DMS153 treated with DMSO at 0.1 percent for 48 hours (cell line): ENCODE data around the gene PLEKHA6.
A peak's percentile ranks its signal among the peaks of the same experiment; 100 is the strongest.

Experiments
- DNase-seq: peaks from one replicate; lab custom pipeline; 2025; ENCODE audit not compliant: unreplicated experiment; lab: John Stamatoyannopoulos, UW

The PLEKHA6 gene, protein sequence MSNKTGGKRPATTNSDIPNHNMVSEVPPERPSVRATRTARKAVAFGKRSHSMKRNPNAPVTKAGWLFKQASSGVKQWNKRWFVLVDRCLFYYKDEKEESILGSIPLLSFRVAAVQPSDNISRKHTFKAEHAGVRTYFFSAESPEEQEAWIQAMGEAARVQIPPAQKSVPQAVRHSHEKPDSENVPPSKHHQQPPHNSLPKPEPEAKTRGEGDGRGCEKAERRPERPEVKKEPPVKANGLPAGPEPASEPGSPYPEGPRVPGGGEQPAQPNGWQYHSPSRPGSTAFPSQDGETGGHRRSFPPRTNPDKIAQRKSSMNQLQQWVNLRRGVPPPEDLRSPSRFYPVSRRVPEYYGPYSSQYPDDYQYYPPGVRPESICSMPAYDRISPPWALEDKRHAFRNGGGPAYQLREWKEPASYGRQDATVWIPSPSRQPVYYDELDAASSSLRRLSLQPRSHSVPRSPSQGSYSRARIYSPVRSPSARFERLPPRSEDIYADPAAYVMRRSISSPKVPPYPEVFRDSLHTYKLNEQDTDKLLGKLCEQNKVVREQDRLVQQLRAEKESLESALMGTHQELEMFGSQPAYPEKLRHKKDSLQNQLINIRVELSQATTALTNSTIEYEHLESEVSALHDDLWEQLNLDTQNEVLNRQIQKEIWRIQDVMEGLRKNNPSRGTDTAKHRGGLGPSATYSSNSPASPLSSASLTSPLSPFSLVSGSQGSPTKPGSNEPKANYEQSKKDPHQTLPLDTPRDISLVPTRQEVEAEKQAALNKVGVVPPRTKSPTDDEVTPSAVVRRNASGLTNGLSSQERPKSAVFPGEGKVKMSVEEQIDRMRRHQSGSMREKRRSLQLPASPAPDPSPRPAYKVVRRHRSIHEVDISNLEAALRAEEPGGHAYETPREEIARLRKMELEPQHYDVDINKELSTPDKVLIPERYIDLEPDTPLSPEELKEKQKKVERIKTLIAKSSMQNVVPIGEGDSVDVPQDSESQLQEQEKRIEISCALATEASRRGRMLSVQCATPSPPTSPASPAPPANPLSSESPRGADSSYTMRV

DNA sequence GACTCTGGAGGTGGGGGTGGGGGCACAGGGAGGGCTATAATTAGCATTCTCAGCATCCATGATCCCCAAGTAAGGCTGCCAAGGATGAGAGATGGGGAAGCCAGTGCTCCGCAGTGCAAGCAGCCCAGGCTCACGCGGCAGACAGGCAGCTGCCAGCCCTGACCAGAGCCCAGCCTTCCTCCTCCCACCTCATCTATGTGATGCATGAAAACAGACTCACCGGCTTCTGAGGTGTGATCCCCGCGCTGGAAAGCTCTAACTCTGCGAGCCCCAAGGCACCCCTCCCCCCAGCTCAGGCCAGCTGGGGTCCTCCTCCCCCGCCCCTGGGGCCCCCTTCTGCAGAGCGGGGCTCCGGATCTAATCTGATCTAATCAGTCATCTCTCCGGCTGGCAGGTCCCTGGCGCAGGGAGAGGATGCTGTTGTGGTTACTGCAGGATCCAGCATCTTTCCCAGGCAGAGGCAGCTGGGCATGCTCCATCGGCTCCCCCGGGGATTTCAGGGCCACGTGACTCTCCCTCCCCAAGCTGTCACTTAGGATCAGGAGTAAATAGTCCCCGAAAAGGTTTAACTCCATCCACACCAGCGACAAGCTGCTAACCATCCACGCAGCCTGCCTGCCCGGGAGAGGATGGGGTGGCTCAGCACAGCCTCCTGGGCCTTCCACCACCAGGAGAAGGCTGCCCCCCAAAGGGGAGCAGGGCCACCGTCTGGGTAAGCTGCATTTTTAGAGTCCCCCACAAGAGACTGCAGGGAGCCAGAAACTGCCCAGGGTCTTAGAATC is at the start of gene PLEKHA6:
Gene PLEKHA6 (minus strand): TSS at position 456 of the 782 bp plus-strand sequence. CDS start 86,202 bp downstream, outside the sequence.
- DNase-seq: peak; percentile 75

DNA sequence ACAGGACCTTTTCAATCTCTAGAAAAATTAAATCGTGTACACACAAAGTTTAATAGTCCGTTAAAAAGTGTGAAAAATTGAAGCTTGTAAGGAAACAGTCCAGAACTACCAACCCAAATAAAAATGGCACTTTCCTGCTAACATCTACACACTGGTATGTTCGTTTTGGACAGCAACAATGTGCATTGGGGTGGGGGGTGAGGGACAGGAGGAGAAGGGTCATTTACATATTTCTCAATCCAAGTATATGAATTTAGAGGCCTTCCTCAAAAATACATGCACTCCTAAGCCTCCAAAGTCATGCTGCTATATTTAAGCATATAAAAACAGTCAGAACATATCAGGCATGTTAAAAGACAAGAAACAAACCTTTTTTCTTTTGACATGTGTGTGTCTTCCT is 49.4 kb upstream of the PLEKHA6 start:
- no peak for DNase-seq

DNA sequence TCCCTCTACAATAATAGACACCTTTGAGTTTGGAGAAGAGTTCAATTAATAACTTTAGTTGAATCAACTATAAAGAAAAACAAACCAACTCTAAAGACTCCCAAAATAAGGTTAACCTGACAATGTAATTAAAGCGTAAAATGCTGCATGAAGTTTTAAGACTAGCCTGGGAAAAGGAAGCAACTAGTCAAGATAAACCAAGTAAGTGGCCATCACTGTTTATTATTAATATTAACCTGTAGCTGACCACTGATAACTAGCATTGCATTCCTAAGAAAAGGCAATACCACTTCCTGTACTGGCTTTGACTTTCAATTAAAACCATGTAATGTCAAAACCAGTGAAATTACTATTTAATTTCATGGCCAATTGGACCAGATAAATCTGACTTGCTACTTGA is 48.9 kb upstream of the PLEKHA6 start:
- DNase-seq: no peak

DNA sequence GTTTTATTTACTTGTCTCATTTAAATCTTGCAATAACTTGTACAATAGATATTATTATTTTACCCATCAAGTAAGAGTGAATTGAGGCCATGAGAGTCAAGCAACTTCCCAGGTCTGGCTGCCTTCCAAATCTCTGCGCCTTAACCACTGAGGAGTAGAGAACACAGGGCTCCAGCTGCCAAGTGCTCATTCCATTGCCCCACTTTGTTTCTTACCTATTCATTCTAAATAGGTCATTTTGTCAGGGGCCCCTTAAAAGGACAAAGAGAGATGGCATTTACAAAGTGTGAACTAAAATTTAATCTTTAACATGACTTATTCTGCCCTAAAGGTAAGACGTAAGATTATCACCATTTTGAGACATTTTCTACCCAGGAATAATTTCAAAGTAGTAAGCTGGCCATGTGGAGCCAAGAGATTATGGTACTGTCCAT is 48.4 kb upstream of the PLEKHA6 start:
- peak; percentile 26 for DNase-seq

DNA sequence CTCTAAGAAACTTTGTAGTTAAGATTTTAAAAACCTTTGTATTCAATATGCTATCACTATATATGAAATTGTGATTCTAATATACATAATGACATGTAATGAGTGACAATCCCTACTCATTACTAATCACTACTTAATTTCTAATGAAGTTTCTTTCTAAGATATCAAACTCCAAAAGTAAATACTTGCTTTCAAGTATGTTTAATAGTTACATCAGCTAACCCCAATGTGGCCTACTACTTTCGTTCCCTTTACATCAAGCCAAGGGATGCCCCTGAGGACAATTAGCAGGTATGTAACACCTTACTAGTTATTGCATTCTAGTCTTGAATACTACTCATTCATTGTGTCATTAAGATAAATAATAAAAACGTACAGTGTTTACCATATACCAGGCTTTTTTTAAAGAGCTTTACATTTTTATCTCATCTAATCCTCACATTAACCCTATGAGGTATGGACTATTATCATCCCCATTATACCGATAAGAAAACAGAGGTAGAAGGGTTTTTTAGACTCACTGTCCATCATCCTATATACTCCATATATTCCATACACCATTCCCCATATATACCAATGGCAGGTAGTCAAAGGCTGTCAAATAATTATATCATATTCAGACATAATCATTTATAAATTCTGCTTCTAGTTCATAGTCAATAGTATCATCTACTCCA is 47.7 kb upstream of the PLEKHA6 start:
- DNase-seq: no peak

DNA sequence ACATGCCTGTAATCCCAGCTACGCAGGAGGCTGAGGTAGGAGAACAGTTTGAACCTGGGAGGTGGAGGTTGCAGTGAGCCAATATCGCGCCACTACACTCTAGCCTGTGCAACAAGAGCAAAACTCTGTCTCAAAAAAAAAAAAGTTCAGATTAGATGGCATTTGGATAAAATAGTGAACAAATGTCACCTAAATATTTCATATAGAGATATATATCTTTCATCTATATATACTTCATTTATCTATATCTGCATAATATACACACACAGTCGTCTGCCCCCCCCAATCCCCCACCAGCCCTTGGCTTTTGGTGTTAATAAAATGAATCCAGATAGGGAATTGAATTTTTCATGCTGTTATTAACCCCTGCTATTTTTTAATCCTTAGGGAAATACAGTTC is 46.9 kb upstream of the PLEKHA6 start:
- DNase-seq: no peak

DNA sequence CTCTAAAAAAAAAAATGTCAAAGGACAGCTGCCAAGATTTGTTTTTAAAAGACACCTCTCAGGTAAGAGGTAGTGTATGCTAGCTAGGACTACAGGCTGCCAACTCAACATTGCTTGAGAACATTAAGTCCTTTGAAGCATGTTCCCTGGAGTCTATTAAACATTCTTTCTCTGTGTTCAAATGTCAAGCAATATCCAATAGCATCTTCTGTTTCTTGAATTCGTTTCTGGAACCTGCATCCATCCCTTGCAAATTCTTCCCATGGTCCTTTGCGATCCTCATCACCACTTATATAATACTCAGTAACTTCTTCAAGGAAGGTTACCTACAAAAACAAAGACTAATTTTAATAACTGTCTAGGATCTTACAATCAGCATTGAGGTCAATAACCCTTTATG is 46.3 kb upstream of the PLEKHA6 start:
- DNase-seq: no peak

DNA sequence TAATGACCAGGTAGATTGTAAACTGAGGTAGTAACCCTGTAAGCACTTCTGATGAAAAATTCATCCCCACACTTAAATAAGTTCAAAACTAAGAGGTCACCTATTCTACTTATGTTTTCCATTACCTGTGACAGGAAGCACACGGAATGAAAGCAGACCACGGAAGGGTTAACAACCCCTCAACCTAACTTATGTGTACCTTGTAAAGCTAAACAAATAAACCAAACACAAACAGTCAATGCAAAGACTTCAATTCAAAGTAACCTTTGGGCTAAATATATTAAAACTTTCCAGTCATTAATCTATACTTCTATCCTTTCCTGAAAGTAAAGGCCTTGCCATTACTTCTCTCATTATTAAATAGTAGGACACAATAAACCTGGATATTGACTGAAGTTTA is 44.9 kb upstream of the PLEKHA6 start:
- no peak for DNase-seq

DNA sequence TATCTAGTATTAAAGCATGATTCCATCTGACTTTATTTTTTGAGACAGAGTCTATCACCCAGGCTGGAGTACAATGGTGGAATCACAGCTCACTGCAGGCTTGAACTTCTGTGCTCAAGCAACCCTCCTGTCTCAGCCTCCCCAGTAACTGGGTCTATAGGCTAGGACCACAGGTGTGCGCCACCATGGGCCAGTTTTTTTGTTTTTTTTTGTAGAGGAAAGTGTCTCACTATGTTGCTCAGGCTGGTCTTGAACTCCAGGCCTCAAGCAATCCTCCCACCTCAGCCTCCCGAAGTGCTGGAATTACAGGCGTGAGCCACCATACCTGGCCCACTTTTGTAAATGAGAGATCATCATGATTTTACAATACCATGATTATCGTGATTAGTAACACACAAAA is 42.7 kb upstream of the PLEKHA6 start:
- DNase-seq: no peak

DNA sequence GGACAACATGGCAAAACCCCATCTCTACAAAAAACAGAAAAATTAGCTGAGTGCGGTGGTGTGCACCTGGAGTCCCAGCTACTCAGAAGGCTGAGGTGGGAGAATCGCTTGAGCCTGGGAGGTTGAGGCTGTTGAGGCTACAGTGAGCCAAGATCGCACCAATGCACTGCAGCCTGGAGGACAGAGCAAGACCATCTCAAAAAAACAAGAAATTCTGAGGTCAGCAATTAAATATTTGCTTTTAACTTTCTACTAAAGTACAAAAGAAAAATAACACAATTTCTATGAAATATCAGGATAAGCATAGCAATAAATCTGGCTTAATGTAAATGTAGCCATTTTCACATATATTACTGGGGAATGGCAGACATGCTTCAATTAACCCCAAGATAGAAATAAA is 42.0 kb upstream of the PLEKHA6 start:
- no peak for DNase-seq

DNA sequence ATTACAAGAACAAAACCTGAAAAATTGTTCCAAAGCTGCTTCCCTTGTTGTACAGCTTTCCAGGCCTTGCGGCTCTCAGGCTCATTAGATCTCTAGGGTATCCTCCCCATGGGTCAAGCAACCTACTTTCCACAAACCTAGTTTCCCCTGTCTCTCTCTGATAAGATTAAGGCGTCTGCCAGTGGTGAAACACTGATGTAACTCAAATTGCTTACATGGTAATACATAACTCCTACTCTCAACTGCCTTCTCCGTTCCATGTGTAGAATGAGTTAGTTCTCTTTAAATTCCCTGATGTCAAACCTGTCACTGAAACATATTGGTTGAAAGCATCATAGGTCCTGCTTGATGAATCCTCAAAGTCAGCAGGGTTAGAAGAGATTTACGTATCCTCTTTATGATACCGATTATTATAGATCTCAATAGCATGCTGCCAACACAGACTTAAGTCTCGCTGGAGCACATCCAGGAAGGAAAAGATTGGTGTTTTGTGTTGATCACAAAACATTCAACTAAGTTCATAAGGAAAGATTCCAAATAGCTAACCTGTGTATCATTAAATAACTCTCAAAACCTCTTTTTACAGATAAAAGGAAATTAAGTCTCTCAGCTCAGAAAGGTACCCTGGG is 41.3 kb upstream of the PLEKHA6 start:
- no peak for DNase-seq

DNA sequence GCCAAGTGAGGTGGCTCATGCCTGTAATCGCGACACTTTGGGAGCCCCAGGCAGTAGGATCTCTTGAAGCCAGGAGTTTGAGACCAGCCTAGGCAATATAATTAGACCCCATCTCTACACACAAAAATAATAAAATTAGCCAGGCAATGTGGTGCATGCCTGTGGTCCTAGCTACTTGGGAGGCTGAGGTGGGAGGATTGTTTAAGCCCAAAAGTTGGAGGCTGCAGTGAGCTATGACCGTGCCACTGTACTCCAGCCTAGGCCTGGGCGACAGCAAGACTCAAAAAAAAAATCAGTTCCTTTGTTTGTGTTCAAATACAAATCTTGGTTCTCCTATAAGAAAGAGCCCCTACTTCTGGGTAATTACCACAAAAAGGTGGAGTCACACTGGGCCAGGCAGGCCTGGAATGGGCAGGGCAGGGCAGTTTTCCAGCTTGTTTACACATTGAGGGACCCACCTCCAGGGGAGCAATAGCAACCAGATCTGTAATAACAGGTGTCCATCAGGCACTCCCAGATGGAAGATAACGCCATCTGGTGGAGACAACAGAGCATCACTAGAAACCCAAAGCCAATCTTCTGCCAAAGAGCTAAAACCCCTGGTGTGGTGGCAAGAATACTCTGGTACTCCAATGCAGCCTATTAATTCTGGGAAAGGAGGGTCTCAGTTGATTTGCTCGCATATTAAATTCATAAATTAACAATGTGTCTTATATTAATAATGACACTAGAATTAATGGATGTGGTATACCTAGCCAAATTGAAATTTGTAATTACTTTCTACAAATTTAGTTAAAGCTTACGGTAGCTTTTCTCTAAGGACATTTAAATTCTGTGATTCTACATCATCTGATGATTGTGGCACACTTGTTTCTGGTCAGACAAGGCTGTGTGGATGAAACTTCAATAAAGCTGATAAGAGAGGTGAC is 38.7 kb upstream of the PLEKHA6 start:
- peak; percentile 89 for DNase-seq

DNA sequence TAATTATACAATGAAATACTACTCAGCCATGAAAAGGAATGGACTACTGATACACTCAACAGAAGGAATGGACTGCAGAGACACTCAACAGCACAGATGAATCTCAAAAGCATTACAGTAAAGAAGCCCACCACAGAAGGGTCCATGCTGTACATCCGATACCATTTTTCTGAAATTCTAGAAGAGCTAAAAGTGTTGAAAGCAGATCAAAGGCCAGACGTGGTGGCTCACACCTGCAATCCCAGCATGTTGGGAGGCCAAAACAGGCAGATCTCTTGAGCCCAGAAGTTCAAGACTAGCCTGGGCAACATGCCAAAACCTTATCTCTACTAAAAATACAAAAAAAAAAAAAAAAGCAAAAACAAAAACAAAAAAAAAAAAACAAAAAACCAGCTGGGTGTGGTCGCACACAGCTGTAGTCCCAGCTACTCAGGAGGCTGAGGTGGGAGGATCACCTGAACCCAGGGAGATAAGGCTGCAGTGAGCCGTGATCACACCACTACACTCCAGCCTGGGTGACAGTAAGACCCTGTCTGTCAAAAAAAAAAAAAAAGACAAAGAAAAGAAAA is 36.4 kb upstream of the PLEKHA6 start:
- no peak for DNase-seq

DNA sequence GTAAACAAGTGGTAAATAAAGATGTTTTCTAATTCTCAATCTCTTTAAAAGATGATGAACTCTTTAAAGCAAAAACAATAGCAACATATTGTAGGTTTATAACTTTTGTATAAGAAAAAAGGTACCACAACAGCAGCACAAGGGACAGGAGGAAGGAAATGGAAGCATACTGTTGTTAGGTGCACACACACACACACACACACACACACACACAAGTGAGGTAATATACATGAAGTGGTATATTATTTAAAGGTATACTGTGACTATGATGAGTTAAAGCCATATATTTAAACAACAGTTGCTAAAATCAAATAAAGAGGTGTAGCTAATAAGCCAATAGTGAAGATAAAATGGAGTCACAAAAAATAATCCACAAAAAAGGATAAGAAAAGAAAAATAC is 31.9 kb upstream of the PLEKHA6 start:
- no peak for DNase-seq

DNA sequence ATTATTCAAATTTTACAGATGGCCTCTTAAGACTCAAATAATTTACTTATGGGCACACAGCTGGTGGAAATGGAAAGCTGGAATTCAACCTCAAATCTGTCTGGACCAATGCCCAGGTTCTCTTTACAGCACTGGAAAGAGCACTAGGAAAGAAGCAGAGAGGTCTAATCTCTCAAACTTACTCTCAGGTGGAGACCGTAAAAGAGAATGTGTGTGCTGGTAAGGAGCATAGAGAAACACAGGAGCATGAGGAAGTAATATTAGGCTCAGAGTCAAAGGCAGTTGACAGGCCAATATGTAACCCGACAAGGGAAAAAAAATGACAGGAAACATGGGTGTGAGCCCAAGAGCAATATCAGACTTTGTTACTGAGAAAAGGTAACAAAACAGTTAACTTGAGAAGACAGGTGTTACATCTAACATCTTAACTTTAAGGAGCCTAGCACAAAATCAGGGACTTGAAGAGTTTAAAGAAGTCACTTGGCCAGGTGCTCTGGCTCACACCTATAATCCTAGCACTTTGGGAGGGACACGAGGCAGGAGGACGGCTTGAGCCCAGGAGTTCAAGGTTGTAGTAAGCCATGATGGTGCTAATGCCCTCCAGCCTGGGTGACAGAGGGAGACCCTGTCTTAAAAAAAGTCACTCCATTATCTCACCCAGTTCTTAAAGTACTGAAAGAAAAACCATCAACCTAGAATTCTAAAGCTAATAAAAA is 31.2 kb upstream of the PLEKHA6 start:
- no peak for DNase-seq

DNA sequence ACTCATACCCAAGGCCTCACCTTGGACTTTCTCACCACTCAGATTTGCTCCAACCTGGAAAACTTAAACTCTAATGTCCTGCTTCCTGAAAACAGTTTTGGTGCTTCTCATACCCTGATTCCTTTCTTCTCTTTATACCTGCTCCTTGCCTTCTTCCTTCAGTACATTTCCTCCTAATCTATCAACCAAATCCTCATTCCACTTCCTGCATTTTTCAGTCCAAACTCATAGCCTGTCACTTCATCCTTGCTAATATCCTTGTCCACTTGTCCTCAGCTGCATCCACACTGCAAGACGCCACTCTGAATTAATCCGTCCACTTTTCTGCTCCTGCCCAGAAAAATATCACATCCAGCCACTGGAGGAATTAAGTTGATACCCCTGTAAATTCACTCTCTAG is 26.0 kb upstream of the PLEKHA6 start:
- DNase-seq: no peak

DNA sequence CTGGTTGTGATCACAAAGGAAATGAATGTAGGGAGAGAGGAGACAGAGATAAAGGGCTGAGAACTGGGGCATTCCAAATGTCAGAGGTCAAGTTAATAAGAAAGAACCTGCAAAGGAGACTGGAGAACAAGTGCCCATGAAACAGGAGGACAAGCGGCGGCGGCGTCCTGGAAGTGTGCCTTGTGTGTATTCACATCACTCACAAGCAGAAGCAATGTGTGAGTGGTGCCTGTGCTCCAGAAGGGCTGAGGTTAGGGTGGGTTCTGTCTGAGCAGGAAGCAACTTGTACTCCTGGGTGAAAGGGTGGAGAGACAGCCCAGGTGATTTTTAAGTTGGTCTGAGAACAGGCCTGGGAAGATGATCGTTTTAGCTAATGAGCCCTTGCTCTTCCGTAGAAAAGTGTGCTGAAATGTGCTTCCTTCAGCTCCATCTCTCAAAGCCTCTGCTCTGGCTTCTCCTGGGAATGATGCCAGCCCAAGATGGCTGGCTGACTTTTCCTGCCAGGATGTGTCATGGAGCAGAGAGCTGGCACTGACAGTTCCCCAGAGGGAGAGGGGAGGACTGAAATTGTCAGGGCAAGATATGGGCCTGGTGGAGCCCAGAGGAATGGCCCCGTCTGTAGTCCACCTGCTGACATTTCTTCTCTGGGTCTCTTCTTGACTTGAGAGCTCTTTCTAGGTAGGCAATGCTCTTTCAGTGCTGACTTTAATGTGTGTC is 25.1 kb upstream of the PLEKHA6 start:
- DNase-seq: no peak
